Measurements from ENCODE around the gene CAPN12. TPM values are rescaled to one million over a fixed set of nuclear protein-coding genes. Genes with fewer than 3 reads are reported as not detected.

CAPN12 gene
- total and polyA plus RNA-seq, 2 of the 8 experiments (the other 6 are each of a cell fraction or from before 2014, with no cell fraction given), result 8.8 to 20.0 TPM

DNA sequence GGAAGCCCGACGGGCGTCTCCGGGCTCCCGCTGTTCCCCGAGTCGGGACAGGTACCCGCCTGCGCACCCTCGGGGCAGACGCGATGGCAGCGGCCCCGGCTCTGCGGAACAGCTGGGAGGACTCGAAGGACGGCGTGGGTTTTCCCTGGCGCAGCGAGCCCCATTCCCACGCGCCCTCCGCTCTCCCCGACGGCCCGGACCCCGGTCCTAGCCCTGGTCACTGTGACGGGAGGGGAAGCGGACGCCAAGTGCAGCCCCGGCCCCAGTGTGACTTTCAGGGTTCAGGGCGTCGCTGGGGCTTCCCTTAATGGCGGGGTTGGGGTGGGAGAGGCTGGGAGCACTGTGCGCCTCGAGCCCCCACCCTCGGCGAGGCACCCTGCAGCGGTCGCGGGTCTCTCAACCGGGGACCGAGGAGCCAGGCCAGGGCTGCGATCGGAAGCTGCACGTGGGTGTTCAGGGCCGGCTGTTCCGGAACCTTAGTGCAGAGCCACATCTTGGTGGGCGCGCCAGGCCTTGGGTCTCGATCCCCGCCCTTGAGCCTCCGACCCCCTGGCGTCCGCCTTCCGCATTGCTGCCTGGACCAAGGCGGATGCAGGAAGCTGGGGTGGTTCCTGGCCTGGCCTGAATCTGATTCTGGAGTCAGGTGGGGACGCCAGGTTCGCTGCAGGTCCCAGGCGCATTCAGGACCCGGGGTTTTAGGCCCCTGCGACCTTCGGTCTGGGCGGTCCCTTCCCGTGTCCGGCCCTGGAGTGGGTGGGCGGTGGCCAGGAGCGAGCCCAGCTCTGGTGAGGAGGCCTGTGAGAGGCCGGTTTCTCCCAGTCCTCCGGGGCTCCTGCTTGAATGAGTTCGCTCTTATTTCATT is 48.2 kb upstream of the CAPN12 start (continued):
- TF ChIP-seq SP2 (IDR thresholded peaks at IDR 0.05; ENCODE audit: low read length) (no peak), NRF1 (IDR thresholded peaks at IDR 0.05; ENCODE audit: low read depth, low read length) (no peak), SP4 (IDR thresholded peaks at IDR 0.05; ENCODE audit: low read length) (no peak), TAF1 (IDR thresholded peaks at IDR 0.05; ENCODE audit: low read depth, low read length) (peak; percentile 28), CHD2 (IDR thresholded peaks at IDR 0.05; ENCODE audit: low read length) (no peak), EGR1 (IDR thresholded peaks at IDR 0.05; ENCODE audit: borderline replicate concordance, low read depth, low read length) (0 out of 2 replicates have a peak, but pooled peaks have one; percentile 34)
- TF ChIP-seq, protein P1, sequence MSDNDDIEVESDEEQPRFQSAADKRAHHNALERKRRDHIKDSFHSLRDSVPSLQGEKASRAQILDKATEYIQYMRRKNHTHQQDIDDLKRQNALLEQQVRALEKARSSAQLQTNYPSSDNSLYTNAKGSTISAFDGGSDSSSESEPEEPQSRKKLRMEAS (IDR thresholded peaks at IDR 0.05), result peak; percentile 69; the same call in 1 of the 2 replicates
- TF ChIP-seq, protein P2, sequence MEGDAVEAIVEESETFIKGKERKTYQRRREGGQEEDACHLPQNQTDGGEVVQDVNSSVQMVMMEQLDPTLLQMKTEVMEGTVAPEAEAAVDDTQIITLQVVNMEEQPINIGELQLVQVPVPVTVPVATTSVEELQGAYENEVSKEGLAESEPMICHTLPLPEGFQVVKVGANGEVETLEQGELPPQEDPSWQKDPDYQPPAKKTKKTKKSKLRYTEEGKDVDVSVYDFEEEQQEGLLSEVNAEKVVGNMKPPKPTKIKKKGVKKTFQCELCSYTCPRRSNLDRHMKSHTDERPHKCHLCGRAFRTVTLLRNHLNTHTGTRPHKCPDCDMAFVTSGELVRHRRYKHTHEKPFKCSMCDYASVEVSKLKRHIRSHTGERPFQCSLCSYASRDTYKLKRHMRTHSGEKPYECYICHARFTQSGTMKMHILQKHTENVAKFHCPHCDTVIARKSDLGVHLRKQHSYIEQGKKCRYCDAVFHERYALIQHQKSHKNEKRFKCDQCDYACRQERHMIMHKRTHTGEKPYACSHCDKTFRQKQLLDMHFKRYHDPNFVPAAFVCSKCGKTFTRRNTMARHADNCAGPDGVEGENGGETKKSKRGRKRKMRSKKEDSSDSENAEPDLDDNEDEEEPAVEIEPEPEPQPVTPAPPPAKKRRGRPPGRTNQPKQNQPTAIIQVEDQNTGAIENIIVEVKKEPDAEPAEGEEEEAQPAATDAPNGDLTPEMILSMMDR (IDR thresholded peaks at IDR 0.05; ENCODE audit: control extremely low read depth in 1 of 3, insufficient read depth in 1 of 3, low read depth in 1 of 3, low read length in 3 of 3), result peak; percentile 39 to 52 (median 51)
- TF ChIP-seq, protein P3, sequence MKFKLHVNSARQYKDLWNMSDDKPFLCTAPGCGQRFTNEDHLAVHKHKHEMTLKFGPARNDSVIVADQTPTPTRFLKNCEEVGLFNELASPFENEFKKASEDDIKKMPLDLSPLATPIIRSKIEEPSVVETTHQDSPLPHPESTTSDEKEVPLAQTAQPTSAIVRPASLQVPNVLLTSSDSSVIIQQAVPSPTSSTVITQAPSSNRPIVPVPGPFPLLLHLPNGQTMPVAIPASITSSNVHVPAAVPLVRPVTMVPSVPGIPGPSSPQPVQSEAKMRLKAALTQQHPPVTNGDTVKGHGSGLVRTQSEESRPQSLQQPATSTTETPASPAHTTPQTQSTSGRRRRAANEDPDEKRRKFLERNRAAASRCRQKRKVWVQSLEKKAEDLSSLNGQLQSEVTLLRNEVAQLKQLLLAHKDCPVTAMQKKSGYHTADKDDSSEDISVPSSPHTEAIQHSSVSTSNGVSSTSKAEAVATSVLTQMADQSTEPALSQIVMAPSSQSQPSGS (IDR thresholded peaks at IDR 0.05; ENCODE audit: low read length), result no peak
